ENCODE measurements around the gene DACH2.

DNA sequence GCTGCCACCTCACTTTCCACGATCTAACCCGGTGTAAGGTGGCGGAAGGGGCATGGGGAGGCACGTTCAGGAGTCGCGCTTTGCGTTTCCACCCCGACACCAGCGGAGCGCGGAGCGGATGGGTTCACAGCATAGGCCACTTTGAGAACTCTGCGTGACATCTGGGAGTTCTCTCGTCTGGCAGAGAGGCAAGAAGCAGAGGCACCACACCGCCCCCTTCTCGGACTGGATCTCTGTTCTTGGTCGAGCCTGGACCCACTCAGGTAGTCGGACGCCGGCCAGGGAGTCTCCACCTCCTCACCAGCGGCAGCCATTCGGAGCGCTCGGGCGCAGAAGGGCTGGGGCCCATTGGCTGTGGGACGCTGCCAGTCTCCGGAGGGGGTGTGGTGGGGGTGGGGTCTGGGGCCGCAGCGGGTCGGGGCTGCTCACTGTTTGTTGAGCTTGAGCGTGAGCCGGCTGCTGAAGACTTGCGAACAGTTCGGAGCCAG lies at the start of gene DACH2:
- TF ChIP-seq, protein P1, sequence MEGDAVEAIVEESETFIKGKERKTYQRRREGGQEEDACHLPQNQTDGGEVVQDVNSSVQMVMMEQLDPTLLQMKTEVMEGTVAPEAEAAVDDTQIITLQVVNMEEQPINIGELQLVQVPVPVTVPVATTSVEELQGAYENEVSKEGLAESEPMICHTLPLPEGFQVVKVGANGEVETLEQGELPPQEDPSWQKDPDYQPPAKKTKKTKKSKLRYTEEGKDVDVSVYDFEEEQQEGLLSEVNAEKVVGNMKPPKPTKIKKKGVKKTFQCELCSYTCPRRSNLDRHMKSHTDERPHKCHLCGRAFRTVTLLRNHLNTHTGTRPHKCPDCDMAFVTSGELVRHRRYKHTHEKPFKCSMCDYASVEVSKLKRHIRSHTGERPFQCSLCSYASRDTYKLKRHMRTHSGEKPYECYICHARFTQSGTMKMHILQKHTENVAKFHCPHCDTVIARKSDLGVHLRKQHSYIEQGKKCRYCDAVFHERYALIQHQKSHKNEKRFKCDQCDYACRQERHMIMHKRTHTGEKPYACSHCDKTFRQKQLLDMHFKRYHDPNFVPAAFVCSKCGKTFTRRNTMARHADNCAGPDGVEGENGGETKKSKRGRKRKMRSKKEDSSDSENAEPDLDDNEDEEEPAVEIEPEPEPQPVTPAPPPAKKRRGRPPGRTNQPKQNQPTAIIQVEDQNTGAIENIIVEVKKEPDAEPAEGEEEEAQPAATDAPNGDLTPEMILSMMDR (IDR thresholded peaks at IDR 0.05) = no peak
- TF ChIP-seq POLR2A (IDR thresholded peaks at IDR 0.05) = no peak

Data from gastroesophageal sphincter (tissue), 3 donors.